ENCODE data around the gene SPECC1L.

Gene SPECC1L

DNA sequence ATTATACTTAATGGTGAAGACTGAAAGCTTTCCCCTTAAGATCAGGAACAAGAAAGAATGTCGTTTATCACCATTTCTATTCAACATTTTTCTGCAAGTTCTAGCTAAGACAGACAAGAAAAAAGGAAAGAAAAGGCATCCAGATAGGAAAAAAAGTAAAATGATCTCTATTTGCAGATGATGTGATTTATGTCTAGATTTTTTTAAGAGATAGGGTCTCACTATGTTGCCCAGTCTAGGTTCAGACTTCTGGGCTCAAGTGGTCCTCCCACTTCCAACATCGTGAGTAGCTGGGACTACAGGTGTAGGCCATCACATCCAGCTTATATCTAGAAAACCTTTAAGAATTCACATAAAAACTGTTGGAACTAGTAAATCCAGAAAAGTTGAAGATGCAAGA lies 105.4 kb downstream of the SPECC1L start:
- no peak for DNase-seq

DNA sequence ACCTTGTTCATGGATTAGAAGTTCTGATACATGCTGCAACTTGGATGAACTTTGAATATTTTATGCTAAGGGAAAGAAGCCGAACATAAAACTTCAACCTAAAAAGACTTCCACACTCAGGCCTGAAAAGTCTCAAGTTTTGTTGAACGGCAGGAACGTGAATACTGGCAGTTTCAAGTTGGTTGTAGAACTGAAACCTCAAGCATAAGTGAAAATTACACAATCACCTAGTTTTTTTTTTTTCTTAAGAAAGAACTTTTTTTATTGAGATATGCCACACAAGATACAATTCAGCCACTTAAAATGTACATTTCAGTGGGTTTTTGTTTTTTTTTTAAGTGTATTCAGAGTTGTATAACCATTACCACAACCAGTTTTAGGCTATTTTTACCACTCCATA lies 106.0 kb downstream of the SPECC1L start:
- DNase-seq: no peak

DNA sequence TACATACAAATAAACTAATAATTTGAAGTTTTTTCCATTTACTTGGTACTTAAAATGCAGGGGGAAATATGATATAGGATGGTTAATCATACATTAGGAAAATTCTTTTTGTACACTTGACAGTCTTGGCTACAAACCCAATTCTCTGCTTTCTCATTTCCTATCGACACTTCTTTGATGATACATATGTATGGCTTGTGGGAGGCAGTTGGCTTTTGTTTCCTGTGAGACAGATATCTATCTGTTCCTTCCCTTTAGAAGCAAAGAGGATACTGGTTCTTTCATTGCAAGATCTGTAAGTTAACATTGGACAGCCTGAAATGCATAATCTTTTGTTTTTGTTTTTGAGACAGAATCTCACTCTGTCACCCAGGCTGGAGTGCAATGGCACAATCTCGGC lies 108.9 kb downstream of the SPECC1L start:
- DNase-seq: no peak

DNA sequence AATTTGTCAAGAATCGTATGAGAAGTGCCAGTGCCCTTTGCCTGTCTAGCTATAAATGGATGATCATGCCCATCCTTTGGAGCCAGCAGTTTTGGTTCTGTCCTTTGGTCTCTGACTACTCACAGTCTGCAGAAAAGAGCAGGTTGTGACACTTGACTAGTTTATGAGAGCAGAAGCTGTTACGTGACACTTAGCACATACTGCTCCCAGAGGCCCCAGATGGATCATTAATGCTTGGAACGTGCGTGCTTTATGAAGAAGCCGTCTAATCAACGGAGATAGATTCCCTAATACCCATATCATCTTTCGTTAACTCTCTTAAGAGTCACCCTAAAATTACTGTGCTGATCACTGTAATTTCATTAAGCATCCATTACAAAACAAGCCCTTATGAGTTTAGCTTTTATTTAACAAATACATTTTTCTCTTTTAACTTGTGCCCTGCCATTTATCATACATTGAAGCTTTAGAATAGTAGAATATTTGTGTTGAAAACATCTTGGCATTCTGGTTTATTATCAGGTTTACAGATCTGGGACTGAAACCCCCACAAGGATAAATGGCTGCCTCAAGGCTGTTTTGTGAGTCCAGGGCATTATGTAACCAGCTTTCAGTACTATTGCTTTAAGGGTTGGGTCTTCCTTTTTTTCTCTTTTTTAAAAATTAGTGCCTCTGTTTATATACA lies 109.7 kb downstream of the SPECC1L start:
- no peak for DNase-seq

DNA sequence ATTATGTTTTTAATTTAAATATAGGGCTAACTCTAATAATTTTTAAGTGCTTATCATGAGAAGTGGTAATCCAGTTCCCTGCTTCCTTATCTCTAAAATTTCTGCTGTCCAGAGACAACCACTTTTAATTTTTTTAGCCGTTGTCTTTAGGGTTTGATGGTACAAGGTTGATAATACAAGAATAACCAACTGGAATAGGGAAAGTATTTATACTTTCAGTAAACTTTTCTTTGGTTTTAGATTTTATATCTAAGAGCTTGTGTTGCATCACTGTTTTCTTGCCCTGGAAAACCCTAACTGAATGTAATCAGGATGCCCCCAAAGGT lies 110.2 kb downstream of the SPECC1L start:
- no peak for DNase-seq

DNA sequence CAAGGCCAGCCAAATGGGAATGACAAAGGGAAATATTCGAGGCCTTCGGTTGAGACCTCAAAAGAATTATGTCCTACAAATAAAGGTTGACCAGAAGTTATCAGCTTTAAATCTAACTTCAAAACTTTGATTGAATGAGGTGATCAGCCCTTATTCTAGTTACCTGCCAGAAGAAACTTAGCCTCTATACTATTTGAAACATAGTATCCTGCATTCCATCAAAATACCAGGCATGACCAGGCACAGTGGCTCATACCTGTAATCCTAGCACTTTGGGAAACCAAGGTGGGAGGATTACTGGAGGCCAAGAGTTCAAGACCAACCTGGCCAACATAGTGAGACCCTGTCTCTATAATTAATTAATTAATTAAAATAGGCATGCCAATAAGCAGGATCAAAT lies 112.4 kb downstream of the SPECC1L start:
- DNase-seq: no peak

DNA sequence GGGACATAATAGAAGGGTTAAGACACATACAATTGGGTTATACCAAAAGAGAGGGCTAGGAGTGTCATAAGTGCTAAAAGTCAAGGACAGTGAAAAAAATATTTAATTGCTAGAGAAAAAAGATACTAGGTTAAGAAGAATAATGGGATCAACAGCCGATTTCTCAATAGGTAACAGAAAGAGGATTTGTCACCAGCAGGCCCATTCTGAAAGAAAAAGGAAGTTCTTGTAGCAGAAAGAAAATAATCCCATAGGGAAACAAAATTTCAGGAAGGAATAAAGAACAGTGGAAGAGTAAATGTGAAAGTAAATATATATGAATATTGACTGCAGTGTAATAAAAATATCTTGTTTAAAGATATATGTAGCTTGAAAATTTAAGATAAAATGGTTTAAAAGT lies 113.5 kb downstream of the SPECC1L start:
- no peak for DNase-seq

DNA sequence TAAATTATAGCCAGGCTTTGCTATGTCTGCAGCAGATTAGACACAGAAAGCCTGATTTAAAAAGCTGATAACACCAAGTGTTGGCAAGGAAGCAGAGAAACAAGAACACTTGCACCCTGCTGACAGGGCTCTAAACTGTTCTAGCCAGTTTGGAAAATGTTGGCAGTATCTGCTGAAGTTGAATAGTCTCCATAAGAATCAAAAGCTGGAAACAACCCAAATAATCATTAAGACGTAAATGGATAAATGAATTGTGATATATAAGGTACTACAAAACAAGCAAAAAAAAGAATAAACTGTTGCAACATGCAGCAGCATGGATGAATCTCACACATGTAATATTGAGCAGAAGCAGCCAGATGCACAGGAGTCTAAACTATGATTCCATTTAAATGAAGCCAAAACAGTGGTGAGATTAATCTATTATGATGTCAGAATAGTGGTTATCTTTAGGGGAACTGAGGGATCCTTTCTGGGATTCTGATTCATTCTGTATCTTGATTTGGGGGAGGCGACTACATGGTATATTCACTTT lies 116.4 kb downstream of the SPECC1L start:
- no peak for DNase-seq

DNA sequence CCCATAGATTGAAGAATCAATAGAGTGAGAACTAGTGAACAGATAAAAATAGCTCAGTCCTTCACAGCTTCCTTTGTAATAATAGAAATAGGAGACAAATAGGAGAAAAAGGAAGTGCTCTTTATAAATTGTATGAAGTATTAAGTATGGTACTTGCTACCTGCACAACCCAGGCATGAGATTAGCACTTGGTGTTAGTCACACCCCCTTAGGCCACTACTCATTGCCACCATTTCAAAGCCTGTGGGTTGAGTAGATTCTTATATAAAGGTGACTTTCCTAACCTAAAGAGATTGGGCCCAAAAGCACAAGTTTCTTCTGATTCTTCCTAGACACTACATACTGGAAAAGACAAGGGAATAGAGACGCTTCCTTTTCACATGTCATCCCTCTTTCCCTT lies 119.0 kb downstream of the SPECC1L start:
- DNase-seq: no peak

DNA sequence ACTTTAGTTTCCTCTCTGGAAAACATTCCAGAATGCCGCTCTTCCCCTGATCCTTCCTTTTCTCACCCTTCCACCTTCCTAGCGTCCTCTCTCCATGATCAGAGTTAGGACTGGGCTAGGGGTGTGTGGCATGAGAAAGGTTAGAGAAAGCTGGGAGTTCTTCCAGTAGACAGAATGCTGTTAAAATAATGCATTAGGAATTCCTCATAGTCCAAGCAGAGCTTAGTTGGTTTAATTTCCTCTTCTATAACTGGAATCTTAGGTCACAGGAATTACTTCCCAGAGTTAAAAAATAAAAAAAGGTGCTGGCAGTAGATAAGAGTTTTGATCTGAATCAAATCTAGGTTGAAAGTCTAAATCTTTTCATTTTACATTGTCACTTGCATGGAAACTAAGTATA lies 119.5 kb downstream of the SPECC1L start:
- no peak for DNase-seq

DNA sequence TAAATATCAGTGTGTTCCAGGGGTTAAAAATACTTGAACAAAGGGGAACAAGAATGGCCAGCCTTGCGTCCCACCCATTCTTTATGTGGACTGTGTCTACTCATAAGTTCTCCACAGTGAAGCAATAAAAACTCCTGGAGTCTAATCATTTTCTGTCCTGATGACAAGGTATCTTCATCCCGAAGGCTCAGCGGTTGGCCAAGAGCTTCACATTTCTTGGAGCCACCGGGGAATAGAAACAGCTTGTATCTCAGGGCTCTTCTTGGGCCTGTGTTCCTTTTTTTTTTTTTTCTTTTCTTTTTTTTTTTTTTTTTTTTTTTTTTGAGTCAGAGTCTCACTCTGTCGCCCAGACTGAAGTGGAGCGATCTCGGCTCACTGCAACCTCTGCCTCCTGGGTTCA lies 119.9 kb downstream of the SPECC1L start:
- no peak for DNase-seq

DNA sequence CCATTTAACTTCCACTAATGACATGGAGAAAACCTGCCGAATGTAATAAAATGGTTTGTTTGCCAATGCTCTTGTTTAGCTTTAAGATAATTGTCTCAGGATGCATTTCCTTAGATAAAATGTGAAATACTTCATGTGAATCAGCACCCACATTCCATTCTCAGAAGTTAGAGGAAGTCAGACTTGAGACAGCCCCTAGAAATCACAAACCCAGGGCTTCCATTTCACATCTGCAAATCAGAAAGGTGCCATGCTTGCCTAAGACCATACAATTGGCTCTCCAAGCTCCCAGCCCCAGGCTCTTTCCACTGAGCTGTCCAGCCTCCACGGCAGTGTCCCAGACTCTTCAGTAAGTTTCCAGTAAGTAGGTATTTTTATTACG lies 121.2 kb downstream of the SPECC1L start:
- no peak for DNase-seq

DNA sequence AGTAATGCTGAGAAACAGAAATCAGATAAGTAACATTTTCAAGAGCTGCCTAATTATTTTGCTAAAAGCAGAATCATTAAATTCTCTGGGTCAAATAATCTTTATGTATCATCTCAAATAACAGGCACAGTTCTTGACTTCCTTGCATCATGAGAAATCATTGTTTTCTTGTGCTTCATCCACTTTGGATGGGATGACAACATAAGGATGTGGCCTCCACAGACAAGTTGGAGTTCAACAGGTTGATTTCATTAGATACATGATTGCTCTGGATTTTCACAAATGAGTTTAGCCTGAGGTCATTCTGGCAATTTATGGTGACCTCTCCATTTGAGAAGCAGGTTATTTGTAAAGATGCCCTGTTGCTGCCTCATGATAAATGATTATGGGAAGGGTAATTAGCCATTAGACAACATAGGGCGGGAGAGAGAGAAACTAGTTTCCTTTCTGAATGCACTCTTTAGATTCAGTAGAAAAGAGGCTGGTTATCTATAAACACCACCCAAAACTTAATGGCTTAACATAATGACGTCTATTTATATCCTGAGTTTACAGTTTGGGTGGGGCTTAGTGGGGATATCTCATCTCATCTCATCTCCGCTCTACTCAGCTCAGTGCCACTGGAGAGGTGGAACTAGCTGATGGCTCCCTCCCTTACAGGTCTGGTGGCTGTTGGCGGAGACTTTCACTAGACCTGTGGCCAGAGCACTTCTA lies 121.7 kb downstream of the SPECC1L start:
- no peak for DNase-seq

DNA sequence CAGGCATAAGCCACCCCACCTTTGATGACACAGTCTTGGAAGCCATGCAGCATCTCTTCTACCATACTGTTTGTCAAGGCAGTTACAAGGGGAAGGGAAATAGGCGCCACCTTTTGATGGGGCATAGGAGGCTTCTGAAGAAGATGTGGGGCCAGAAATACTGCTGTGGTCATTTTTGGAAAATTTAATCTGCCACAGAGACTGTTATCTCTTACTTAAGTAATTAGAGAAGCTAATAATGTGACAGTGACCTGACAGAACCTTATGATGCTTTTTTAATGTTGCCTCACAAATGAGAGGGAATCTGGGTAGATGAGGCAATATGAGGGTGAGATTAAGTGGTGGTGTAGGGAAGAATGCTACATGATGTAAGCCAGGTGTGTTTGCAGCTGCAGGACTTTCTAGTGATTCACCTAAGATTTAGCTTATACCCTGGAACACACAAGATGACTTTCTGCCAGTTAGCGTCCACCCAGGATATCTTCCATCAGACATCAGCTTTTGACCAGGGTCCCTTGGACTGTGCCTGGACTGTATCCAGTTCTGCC lies 122.5 kb downstream of the SPECC1L start:
- DNase-seq: no peak

DNA sequence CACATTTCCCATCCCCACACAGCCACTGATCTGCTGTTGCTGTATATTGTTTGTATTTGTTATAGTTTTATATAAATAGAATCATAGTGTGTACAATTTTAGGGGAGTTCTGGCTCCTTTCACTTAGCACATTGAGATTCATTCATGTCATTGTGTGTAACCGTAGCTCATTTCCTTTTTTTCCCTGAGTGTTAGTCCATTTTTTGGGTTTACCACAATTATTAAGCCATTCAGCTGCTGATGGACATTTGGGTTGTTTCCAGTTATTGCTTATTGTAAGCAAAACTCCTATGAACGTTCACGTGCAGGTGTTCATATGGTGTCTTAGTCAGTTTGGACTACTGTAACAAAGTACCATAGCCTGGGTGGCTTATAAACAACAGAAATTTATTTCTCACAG lies 123.2 kb downstream of the SPECC1L start:
- no peak for DNase-seq

DNA sequence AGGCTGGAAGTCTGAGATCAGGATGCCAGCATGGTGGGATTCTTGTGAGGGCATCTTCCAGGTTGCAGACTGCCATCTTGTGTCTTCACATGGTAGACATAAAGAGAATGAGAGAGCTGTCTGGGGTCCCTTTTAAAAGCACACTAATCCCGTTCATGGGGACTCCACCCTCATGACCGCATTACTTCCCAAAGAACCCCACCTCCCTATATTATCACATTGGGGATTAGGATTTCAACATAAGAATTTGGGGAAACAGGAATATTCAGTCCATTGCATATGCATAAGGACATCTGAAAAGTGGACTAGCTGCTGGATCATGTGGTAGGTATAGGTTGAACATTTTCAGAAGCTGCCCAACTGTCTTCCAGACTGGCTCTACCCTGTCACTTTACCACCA lies 123.6 kb downstream of the SPECC1L start:
- no peak for DNase-seq

DNA sequence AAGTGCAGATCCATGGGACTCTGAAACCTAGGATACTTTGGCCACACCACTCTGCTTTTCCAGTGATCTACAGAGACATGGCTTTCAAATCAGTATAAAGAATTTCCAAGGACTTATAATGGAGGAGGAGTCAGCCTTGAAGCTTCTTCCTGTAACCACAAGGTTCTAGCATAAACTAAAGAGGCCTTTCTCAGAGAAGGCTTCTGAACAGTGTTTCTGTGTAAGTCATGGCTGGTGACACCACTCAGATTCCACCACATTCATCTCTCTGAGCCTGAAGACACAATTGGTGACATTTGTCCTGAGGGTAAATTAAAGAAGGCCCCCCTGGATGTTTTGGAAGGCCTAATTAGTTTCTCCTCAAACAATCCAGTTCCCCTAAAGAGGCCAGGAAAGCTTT lies 127.8 kb downstream of the SPECC1L start:
- no peak for DNase-seq

DNA sequence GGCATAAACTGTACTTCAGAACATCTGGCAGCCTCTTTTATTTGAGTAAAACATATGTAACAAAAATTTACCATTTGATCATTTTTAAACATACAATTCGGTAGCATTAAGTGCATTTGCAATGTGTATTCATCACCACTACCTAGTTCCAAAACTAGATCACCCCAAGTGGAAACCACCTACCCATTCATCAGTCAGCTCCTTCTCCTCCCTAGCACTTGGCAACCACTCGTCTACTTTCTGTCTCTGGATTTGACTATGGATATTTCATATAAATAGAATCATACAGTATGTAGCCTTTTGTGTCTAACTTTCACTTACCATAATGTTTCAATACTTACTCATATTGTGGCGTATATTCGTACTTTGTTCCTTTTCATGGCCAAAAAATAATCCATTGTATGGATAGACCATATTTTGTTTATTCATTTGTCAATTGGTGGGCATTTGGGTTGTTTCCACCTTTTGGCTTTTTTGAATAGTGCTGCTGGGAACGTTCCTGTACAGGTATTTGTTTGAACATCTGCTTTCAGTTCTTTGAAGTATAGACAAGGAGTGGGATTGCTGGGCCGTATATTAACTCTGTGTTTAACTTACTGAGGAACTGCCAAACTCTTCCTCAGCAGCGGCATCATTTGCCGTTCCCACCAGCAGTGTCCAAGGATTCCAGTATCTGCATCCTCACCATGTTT lies 129.5 kb downstream of the SPECC1L start:
- DNase-seq: no peak

DNA sequence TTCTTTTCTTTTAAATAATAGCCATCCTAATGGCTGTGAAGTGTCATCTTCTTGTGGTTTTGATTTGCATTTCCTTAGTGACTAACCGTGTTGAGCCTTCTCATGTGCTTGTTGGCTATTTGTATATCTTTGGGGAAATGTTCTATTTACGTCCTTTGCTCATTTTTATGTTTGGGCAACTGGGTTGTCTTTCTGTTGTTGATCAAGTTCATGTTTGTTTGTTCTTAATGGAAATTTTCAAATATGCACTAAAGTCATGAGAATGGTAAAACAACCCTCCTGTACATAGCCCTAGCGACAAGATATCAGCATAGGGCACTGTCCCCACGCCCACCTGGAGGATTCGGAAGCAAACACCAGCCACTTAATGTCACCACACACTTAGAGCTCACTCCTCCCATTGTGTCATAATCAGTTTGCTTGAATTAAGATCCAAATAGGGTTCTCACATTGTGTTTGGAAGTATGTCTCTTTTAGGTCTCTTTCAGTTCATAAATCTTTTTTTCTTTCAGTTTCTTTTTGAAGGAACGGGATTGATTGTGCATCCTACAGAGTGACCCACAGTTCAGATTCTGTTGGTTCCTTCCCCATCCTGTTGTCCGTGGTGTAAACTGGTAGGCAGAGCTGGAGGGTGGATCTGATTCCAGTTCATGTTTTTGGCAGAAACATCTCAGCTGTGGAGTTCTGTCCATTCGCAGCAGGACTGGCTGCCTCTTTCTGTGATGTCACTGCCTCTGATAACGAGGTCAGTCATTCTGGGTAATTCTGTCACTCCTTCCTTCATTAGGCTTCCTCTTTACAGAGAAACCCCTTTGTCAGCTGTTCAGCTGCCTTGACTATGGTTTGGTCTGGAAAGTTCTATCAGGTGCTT lies 130.3 kb downstream of the SPECC1L start:
- no peak for DNase-seq

DNA sequence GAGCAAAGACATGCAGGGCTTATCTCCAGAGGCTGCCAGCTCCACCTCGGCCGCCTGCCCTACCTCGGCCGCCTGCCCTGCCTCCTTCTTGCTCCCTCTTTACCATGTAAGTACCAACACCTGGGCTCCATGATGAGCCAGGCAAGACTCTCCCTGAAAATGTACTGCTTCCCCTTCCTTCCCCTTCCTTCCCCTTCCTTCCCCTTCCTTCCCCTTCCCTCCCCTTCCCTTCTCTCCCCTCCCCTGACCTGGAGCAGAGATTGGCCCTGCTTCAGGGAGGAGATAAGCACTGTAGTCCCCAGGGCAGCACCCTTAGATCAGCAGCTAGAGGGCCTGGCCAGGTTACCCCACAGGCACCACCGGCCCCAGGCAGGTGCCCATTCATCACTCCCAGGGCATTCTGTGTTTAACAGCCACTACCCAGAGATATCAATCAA lies 131.3 kb downstream of the SPECC1L start:
- no peak for DNase-seq

DNA sequence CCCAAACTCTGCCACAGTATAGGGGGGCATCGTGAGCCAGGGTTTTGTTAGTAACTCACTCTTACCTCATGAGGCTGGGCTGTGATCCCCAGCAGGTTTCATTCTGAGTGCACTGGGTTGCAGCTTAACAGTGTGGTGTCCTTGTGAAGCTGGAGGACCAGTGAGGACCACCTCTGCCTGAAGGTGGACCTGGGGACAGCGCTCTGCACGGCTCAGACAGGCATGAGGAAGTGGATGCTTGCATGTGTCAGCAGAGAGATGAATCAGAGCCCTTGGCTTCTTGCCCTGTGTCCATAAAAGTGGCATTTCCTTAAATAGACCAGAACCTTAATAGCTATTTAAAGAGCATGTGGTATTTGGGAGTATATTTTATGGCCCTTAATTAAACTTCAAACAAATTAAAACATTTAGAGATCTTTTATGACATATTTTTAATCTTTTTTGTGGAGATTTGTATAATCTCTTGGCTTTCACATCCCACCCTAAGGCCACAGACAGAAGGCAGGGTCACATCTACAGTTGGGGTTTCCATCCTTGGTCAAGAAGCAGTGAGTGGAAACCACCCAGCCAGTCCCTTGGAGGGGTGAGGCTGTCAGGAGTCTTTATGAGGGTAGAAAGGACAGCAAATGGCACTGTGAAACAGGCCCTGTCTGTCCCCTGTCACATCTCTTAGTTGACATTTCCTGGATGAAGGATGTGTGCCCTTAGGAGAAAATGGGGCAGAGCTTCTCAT lies 132.0 kb downstream of the SPECC1L start:
- DNase-seq: peak; percentile 10

DNA sequence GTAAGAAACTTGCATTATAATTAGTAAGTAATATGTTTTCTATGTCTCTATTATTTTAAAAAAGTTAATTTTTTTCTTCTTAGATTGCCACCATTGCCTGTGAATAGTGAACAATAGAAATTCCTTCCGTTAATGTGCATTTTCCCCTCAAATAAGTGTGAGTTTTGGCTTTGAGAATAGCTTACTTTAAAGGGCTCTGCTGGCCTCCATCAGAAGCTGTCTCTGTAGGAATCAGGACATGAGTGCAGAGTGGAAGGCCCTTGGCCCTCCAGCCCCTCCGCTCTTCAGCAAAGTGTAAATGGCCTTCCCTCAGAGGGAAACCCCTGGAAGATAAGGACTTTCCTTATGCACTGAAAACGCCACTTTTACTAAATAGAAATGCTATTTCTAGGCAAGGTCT lies 132.7 kb downstream of the SPECC1L start:
- no peak for DNase-seq

Measured in GOT3 (cell line).